ENCODE data around the gene CCHCR1. TPM values are rescaled to one million over a fixed set of nuclear protein-coding genes. Genes with fewer than 3 reads are reported as not detected.

Gene CCHCR1
- total RNA-seq, 1 experiment from 2014 or later, result 45.5 TPM

DNA sequence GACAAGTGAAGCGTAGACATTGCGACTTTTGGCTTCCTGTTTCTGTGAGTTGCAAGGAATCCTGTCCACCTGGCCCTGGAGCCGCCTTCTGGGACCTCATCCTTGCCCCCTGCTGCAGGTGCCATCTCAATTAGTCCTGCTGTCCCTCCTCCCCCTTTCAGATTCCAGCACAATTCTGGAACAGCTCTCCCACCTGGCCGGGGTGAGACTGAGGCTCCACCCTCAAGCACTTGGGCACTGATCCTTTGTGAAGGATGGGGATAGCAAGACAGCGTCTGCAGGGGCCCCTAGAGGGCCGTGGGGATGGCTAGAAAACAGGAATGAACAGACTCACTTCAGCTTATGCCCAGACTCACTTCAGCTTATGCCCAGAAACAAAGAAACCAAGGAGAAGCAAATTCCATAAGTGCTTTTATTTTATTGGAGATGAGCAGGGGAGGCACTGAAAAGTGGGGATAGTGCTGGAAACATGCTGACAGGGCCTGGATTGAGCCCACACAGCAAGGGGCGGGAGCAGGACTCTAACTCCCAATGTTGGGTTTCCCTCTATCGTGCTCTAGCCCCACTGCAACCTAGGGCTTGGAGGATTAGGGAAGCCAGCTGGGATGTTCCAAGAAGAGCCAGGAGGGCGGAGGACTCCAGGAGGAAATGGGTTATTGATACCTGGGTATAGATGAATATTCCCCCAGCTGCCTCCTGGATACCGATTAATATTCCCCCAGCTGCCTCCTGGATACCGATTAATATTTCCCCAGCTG, 46.6 kb downstream of the CCHCR1 start:
- Histone ChIP-seq H2AFZ (ENCODE audit: low read length) (no peak overlapping the region), H3K14ac (ENCODE audit: insufficient read depth, low read length) (no peak overlapping the region), H4K91ac (ENCODE audit: insufficient read length, low read depth, low read length) (no peak overlapping the region), H3K23ac (ENCODE audit: insufficient read length, low read depth, low read length) (no peak overlapping the region), H3K4me1 (ENCODE audit: insufficient read depth, low read length) (peaks cover 14% of the 10 kb centered on the region; the same call in 1 of the 2 replicates), H2BK120ac (ENCODE audit: low read depth, low read length, poor library complexity, severe bottlenecking) (no peak overlapping the region), H2BK12ac (ENCODE audit: insufficient read length, low read depth, low read length) (no peak overlapping the region), H3K9me3 (ENCODE audit: control insufficient read depth, low read depth, low read length) (no peaks in the 10 kb centered on the region), H3K9ac (ENCODE audit: extremely low read depth, insufficient read length, low read length) (no peak overlapping the region), H4K20me1 (ENCODE audit: control insufficient read depth, insufficient read depth, insufficient read length) (no peaks in the 10 kb centered on the region), H3K23me2 (ENCODE audit: insufficient read length, low read depth, low read length, poor library complexity, severe bottlenecking) (no peaks in the 10 kb centered on the region), H4K5ac (ENCODE audit: insufficient read length, low read depth, low read length) (no peak overlapping the region), H3K27ac (ENCODE audit: insufficient read length, low read depth, low read length) (no peak overlapping the region), H3K4me2 (ENCODE audit: insufficient read depth, insufficient read length, low read length) (no peak overlapping the region), H2AK5ac (ENCODE audit: insufficient read length, low read length) (no peak overlapping the region), H3K79me1 (ENCODE audit: insufficient read depth, low read depth, low read length, poor library complexity, severe bottlenecking) (no peaks in the 10 kb centered on the region), H3K18ac (ENCODE audit: insufficient read length, low read depth, low read length) (no peak overlapping the region), H2BK20ac (ENCODE audit: low read depth, low read length, poor library complexity, severe bottlenecking) (no peak overlapping the region), H3T11ph (ENCODE audit: low read length) (no peak overlapping the region), H3K4ac (ENCODE audit: low read depth, low read length) (no peak overlapping the region), H3K56ac (ENCODE audit: insufficient read length, low read depth, low read length) (no peak overlapping the region), H3K27me3 (ENCODE audit: insufficient read depth, low read length) (no peaks in the 10 kb centered on the region; the same call in 1 of the 2 replicates), H2BK5ac (ENCODE audit: insufficient read length, low read length) (no peak overlapping the region), H3K79me2 (ENCODE audit: insufficient read depth, low read length) (no peaks in the 10 kb centered on the region), H4K8ac (replicated peaks; ENCODE audit: insufficient read length, low read depth, low read length) (no peak overlapping the region), H2BK15ac (ENCODE audit: low read depth, low read length) (no peak overlapping the region)
- H3K36me3 Mint-ChIP-seq (ENCODE audit: insufficient read depth in 1 of 3, low read depth in 3 of 3), result no peaks in the 10 kb centered on the region
- no CpG with 5 or more reads among the region's 11 CpGs for WGBS (ENCODE audit: extremely low coverage, insufficient read length, low lambda C conversion rate)
- peaks cover 68% of the 10 kb centered on the region for H3K27me3 Mint-ChIP-seq (ENCODE audit: low read depth)
- TF ChIP-seq, protein P1, sequence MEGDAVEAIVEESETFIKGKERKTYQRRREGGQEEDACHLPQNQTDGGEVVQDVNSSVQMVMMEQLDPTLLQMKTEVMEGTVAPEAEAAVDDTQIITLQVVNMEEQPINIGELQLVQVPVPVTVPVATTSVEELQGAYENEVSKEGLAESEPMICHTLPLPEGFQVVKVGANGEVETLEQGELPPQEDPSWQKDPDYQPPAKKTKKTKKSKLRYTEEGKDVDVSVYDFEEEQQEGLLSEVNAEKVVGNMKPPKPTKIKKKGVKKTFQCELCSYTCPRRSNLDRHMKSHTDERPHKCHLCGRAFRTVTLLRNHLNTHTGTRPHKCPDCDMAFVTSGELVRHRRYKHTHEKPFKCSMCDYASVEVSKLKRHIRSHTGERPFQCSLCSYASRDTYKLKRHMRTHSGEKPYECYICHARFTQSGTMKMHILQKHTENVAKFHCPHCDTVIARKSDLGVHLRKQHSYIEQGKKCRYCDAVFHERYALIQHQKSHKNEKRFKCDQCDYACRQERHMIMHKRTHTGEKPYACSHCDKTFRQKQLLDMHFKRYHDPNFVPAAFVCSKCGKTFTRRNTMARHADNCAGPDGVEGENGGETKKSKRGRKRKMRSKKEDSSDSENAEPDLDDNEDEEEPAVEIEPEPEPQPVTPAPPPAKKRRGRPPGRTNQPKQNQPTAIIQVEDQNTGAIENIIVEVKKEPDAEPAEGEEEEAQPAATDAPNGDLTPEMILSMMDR (conservative IDR thresholded peaks at IDR 0.05), result no peak; the same call in 2 of the 3 replicates
- H3K4me1 Mint-ChIP-seq, result peaks cover 45 to 50% of the 10 kb centered on the region in 2 experiments
- no peak overlapping the region for H3K4me3 Mint-ChIP-seq
- H3K27ac Mint-ChIP-seq, result no peak overlapping the region
- DNase-seq, result peak; percentile 58
- no peaks in the 10 kb centered on the region; a peak in 1 of 5 replicates for H3K9me3 Mint-ChIP-seq
